Esophagus muscularis mucosa (tissue), 4 donors: ENCODE data around the gene ANXA4. TPM values are rescaled to one million over a fixed set of nuclear protein-coding genes. Genes with fewer than 3 reads are reported as not detected.

Experiments
- DNase-seq: peaks from one replicate; pipeline ENCODE4 v3.0.0-alpha.2; 2017; ENCODE audit errors: extremely low spot score
- H3K27ac ChIP-seq, 4 donors: fragments of 200-600 bp; sonication (generic); replicated peaks in 1 of 4; 1 replicate in 3 of 4; 2 replicates in 1 of 4; pipeline ENCODE4 v1.5.1; 2016 to 2019; ENCODE audit warnings: mild to moderate bottlenecking in 1 of 4
- H3K27me3 ChIP-seq, 4 donors: fragments of 200-600 bp; sonication (generic); one replicate each; pipeline versions ENCODE4 v1.5.1 to v1.6.0; 2016 to 2019
- H3K36me3 ChIP-seq, 4 donors: fragments of 200-600 bp; sonication (generic); one replicate each; pipeline ENCODE4 v1.5.1; 2016 to 2019
- H3K4me1 ChIP-seq, 4 donors: fragments of 200-600 bp; sonication (generic); one replicate each; pipeline ENCODE4 v1.5.1; 2016 to 2019
- H3K4me3 ChIP-seq, 4 donors: fragments of 200-600 bp; sonication (generic); 1 replicate in 2 of 4; 2 replicates in 2 of 4; pipeline ENCODE4 v1.5.1; 2016 to 2019; ENCODE audit warnings: mild to moderate bottlenecking in 4 of 4, moderate library complexity in 1 of 4
- H3K9me3 ChIP-seq, 4 donors: fragments of 200-600 bp; sonication (generic); 1 replicate in 3 of 4; 2 replicates in 1 of 4; pipeline ENCODE4 v1.5.1; 2016 to 2019
- CTCF ChIP-seq, 3 experiments: fragments of 200-600 bp in 2 of 3; fragments of 450-650 bp in 1 of 3; sonication (generic) in 2 of 3; IDR thresholded peaks; one replicate each; pipeline ENCODE4 v1.5.1; 2017 to 2019; ENCODE audit warnings: antibody characterized with exemption in 3 of 3, mild to moderate bottlenecking in 2 of 3, moderate library complexity in 1 of 3
- EP300 ChIP-seq: sonication (generic); formaldehyde crosslinking; IDR thresholded peaks from one replicate; pipeline ENCODE4 v1.6.1; 2017; ENCODE audit warnings: antibody characterized with exemption
- POLR2A ChIP-seq: fragments of 450-650 bp; IDR thresholded peaks from one replicate; pipeline ENCODE4 v1.6.1; 2017; ENCODE audit warnings: antibody characterized with exemption, moderate library complexity, mild to moderate bottlenecking, low read depth
- POLR2AphosphoS5 ChIP-seq, 2 donors: sonication (generic); formaldehyde crosslinking; IDR thresholded peaks; one replicate each; pipeline ENCODE4 v1.6.1; 2017; ENCODE audit warnings: antibody characterized with exemption in 2 of 2
- WGBS: methylation state at CpG from one replicate; pipeline ENCODE4 v1.1.5; 2018; 5-methylcytosine and 5-hydroxymethylcytosine counted together
- intact Hi-C: fragments of 100-400 bp; cut with DNase I; formaldehyde crosslinking; loops from one replicate; pipeline ENCODE4 v1.15.1; 2023
- total RNA-seq, 4 donors: library from RNA; depleted of rRNA; stranded (reverse); fragments of >200 nt; gene quantifications; one replicate each; pipeline versions ENCODE4 v1.1.0 to v1.2.1, GENCODE V29; 2016

ANXA4 gene
- total RNA-seq, 4 donors from 2014 or later, result 44.9 to 94.8 (median 58.5) TPM

GRCh38 chr2:69731147-69731970 is 10.6 kb upstream of the ANXA4 start:
- DNase-seq, result no peak
- TF ChIP-seq CTCF (IDR thresholded peaks at IDR 0.05) (no peak), POLR2AphosphoS5 (IDR thresholded peaks at IDR 0.05) (no peak), EP300 (no peak), POLR2A (no peak)
- Histone ChIP-seq H3K27me3 (no peaks in the 10 kb centered on the region), H3K4me1 (peaks cover 0 to 4% (median 0%) of the 10 kb centered on the region in 4 donors), H3K27ac (no peak overlapping the region), H3K9me3 (no peaks in the 10 kb centered on the region), H3K4me3 (no peak overlapping the region), H3K36me3 (no peaks in the 10 kb centered on the region)
- intact Hi-C loops, result no loop called here
- 86% methylated on average over 6 of the region's 6 CpGs for WGBS

GRCh38 chr2:69733342-69734034 is 8.4 kb upstream of the ANXA4 start:
- 82% methylated on average over 1 of the region's 1 CpG for WGBS
- intact Hi-C loops, result no loop called here
- H3K4me3 ChIP-seq, result no peak overlapping the region
- no peak overlapping the region for H3K27ac ChIP-seq
- H3K4me1 ChIP-seq, result peaks cover 0 to 4% (median 0%) of the 10 kb centered on the region in 4 donors
- no peaks in the 10 kb centered on the region for H3K36me3 ChIP-seq
- H3K9me3 ChIP-seq, result no peaks in the 10 kb centered on the region
- no peaks in the 10 kb centered on the region for H3K27me3 ChIP-seq
- no peak for DNase-seq
- TF ChIP-seq POLR2A, result no peak
- TF ChIP-seq POLR2AphosphoS5 (IDR thresholded peaks at IDR 0.05), result no peak
- TF ChIP-seq CTCF (IDR thresholded peaks at IDR 0.05), result no peak
- TF ChIP-seq EP300, result no peak

GRCh38 chr2:69734035-69734611 is 7.8 kb upstream of the ANXA4 start:
- DNase-seq, result no peak
- WGBS, result 45% methylated on average over 5 of the region's 5 CpGs
- intact Hi-C loops, result no loop called here
- H3K36me3 ChIP-seq, result no peaks in the 10 kb centered on the region
- H3K9me3 ChIP-seq, result no peaks in the 10 kb centered on the region
- no peak for TF ChIP-seq POLR2A
- TF ChIP-seq POLR2AphosphoS5 (IDR thresholded peaks at IDR 0.05), result no peak
- no peak for TF ChIP-seq EP300
- no peak for TF ChIP-seq CTCF (IDR thresholded peaks at IDR 0.05)
- H3K27ac ChIP-seq, result no peak overlapping the region
- no peaks in the 10 kb centered on the region for H3K27me3 ChIP-seq
- H3K4me3 ChIP-seq, result no peak overlapping the region
- peaks cover 0 to 4% (median 0%) of the 10 kb centered on the region in 4 donors for H3K4me1 ChIP-seq

GRCh38 chr2:69734854-69735544 is 6.9 kb upstream of the ANXA4 start:
- no peak for TF ChIP-seq CTCF (IDR thresholded peaks at IDR 0.05)
- no peak for TF ChIP-seq POLR2AphosphoS5 (IDR thresholded peaks at IDR 0.05)
- no peak for TF ChIP-seq POLR2A
- TF ChIP-seq EP300, result no peak
- H3K4me3 ChIP-seq, result no peak overlapping the region
- H3K36me3 ChIP-seq, result no peaks in the 10 kb centered on the region
- no peaks in the 10 kb centered on the region for H3K27me3 ChIP-seq
- WGBS, result 92% methylated on average over 2 of the region's 2 CpGs
- no peak overlapping the region for H3K27ac ChIP-seq
- intact Hi-C loops, result no loop called here
- no peak for DNase-seq
- H3K4me1 ChIP-seq, result peaks cover 0 to 4% (median 0%) of the 10 kb centered on the region in 4 donors
- H3K9me3 ChIP-seq, result no peaks in the 10 kb centered on the region
